Keratinocyte (primary cell): ENCODE results near the gene APOC1.

Experiments
- EZH2 ChIP-seq: IDR thresholded peaks from one replicate; pipeline ENCODE4 v1.6.1; 2012; ENCODE audit warnings: inconsistent platforms, mild to moderate bottlenecking, low read length, moderate library complexity
- TF ChIP-seq, protein P1 (sequence below), 3 experiments: IDR thresholded peaks in 1 of 3; conservative IDR thresholded peaks in 1 of 3; optimal IDR thresholded peaks in 1 of 3; 2 replicates in 2 of 3; 3 replicates in 1 of 3; pipeline versions ENCODE3 to v1.5.1; 2011; ENCODE audit warnings: low read length in 3 of 3, mild to moderate bottlenecking in 3 of 3, moderate library complexity in 2 of 3, control low read depth in 1 of 3, inconsistent platforms in 1 of 3; ENCODE audit not compliant: insufficient read depth in 2 of 3; ENCODE audit errors: extremely low read depth in 1 of 3

GRCh38 chr19:44866664-44867063 is 47.7 kb upstream of the APOC1 start:
- TF ChIP-seq, protein P1, sequence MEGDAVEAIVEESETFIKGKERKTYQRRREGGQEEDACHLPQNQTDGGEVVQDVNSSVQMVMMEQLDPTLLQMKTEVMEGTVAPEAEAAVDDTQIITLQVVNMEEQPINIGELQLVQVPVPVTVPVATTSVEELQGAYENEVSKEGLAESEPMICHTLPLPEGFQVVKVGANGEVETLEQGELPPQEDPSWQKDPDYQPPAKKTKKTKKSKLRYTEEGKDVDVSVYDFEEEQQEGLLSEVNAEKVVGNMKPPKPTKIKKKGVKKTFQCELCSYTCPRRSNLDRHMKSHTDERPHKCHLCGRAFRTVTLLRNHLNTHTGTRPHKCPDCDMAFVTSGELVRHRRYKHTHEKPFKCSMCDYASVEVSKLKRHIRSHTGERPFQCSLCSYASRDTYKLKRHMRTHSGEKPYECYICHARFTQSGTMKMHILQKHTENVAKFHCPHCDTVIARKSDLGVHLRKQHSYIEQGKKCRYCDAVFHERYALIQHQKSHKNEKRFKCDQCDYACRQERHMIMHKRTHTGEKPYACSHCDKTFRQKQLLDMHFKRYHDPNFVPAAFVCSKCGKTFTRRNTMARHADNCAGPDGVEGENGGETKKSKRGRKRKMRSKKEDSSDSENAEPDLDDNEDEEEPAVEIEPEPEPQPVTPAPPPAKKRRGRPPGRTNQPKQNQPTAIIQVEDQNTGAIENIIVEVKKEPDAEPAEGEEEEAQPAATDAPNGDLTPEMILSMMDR (optimal IDR thresholded peaks at IDR 0.05 in 1 of 3, IDR thresholded peaks at IDR 0.05 in 1 of 3, conservative IDR thresholded peaks at IDR 0.05 in 1 of 3; ENCODE audit: extremely low read depth in 1 of 3, insufficient read depth in 2 of 3, low read length in 3 of 3): no peak
- no peak for TF ChIP-seq EZH2
